Right renal pelvis (tissue), 4 donors: Measurements from ENCODE around the gene ERCC2. TPM values are rescaled to one million over a fixed set of nuclear protein-coding genes. Genes with fewer than 3 reads are reported as not detected.

Source experiments
- DNase-seq, 4 donors: peaks; one replicate each; pipeline ENCODE4 v3.0.0-alpha.2; 2013; ENCODE audit warnings: low read depth in 4 of 4, low spot score in 3 of 4, missing footprints in 1 of 4
- polyA plus RNA-seq, 4 donors: library from polyadenylated mRNA; unstranded; fragments of 120-200 nt; gene quantifications; one replicate each; pipeline ENCODE4 v1.2.1, GENCODE V29; 2013; ENCODE audit not compliant: insufficient read length in 4 of 4

Gene ERCC2
- polyA plus RNA-seq, 4 donors, result 33.2 to 35.5 (median 33.8) TPM

DNA sequence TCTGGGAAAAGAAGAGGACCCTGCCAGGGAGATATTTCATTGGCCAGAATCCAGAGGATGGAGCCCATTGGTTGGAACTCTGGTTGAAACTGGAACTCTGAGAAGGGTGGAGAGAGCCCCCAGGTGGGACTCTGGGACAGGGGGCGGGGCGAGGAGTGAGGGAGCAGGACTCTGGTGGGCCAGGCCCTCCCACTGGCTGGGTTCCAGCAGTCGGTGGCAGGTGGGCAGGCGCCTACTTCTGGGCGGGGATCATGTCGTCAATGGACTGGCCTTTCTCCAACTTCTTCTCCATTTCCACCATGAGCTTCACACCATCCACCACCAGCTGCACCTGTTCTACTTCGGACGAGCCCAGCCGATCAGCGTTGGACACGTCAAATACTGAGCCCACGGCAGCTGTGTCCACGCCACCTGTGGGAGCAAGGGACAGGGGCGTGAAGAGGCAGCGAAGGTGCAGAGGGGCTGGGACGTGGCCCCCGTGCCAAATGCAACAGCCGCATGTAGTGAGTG, 63.8 kb downstream of the ERCC2 start:
- no peak for DNase-seq

DNA sequence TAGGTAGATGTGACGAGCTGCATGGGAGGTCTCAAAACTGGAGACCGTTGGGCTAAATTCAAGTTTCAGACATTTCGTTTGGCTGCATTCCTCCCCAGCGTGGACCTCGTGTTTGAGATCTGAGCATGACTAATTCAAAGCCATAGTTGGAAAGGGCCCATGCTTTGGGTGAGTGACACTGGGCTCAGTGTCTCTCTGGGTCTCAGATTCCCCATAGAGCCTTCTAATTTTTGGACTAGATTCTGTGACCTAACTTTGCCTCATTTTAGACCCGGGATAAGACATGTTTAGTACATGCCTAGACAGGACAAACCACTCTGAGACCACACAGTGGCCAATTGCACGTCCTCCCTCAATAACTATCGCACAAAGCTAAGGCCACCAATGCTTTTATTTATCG, 64.3 kb downstream of the ERCC2 start:
- DNase-seq, result no peak

DNA sequence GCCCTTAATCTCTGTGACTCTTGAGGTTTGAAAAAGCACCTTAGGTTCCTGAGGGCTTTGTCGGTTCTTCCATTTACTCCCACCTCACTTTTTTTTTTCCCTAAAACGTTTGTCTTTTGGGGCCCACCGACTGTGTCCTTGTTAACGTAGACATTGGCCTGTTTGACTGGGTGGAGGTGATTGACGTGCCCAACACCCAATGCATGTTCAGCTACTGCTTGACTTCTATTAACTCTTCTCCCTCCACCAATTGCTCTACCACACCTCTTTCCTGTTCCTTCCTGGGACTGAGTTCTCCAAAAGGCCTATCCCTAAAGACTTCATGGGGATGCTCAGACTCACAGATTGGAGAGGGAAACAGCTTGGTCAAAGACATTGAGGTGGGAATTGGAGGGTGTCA, 65.0 kb downstream of the ERCC2 start:
- no peak for DNase-seq

DNA sequence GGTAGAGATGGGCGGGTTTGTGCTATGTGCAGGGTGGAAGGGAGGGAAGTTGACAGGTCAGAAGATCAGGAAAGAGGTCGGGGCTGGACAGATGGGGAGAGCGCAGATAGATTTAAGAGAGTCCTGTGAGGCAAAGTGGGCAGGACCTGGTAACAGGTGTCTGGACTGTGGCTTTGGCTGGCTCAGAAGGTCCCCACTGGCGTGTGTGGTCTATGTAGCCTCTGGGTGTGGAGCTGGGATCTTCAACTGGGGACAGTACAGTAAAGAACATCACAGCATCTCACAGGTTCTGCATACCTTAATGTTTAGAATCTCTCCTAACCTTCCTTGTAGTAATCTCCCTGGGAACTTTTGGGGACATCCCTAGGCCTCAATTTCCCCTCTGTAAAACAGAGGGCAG, 65.4 kb downstream of the ERCC2 start:
- no peak for DNase-seq

DNA sequence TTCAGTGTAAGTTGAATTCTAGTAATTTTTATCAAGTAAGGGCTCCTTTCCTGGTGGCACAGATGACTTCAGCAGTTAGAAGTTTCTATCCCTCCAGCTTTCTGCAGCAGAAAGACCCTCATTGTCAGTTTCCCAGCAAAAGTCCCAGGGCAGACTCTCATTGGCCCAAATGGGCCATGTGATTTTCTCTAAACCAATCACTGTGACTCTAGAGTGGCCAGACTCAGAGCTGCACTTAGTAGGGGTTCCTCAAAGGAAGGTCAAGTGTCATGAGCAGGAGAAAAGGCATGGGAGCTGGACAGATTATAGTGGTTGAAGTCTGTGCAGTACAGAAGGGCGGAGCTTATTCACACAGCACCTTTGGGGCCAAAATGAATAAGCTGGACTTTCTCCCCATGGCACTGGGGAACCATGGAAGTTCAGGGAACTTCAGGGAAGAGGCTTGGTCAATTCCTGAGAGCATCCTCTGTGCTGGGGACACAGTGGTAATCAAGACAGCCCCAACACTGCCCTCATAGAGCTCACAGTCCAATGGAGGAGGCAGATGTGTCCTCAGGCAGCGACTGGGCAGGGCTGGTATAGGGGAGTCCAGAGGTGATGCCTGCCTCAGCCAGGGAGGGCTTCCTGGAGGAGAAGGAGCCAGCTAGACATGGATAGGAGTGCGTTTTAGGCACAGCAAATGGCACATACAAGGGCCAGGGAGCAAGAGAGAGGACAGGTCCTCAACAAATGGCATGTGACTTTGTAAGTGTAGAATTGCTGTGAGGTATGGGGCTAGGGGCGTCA, 66.0 kb downstream of the ERCC2 start:
- no peak for DNase-seq

DNA sequence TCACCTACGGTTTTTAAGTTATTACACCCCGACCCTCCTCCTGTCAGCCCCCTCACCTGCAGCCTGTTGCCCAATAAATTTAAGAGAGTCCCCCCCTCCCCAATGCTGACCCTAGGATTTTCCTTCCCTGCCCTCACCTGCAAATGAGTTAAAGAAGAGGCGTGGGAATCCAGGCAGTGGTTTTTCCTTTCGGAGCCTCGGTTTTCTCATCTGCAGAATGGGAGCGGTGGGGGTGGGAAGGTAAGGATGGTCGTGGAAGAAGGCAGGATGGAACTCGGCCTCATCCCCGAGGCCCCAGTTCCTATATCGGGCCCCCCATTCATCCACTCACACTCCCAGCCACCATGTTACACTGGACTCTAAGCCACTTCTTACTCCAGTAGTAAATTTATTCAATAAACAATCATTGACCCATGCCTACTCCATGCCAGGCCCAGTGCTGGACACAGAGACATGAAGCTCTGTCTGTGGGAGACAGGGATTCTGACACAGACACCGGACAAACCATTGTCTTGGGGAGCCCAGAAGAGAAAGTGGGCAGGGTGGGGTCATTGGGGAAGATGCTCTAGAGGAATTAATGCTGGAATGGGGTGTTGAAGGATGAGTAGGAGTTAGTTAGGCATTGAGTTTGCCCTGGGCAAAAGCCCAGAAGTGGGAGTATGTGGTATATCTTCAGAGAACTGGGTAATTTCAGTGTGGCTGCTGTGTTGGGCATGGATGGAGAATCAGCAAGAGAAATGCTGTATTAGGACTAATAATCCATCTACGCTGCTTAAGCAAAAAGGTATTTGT, 66.9 kb downstream of the ERCC2 start:
- DNase-seq, result no peak

DNA sequence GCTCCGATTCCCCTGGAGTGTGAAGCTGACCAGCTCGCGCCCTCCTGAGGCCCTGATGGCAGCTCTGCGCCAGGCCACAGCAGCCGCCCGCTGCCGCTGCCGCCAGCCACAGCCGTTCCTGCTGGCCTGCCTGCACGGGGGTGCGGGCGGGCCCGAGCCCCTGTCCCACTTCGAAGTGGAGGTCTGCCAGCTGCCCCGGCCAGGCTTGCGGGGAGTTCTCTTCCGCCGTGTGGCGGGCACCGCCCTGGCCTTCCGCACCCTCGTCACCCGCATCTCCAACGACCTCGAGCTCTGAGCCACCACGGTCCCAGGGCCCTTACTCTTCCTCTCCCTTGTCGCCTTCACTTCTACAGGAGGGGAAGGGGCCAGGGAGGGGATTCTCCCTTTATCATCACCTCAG, 68.0 kb downstream of the ERCC2 start:
- DNase-seq, result no peak

Other genes starting within 250 kb of the ERCC2 start
- gene NKPD1, start 209.6 kb downstream of the ERCC2 start, polyA plus RNA-seq, result under 1 TPM; 0.10 to 0.25 (median 0.11) TPM
- gene TRAPPC6A, start 192.3 kb downstream of the ERCC2 start, polyA plus RNA-seq, result 10 to 100 TPM; 32.1 to 60.7 (median 35.3) TPM
- gene BLOC1S3, start 191.8 kb downstream of the ERCC2 start, polyA plus RNA-seq, result 10 to 100 TPM; 10.5 to 13.9 (median 11.2) TPM
- 10 to 100 TPM in 1 of 4 donors, 1 to 10 TPM in 3; 8.2 to 12.6 (median 8.9) TPM for gene EXOC3L2, start 125.2 kb downstream of the ERCC2 start, polyA plus RNA-seq
- 10 to 100 TPM; 35.9 to 42.3 (median 40.7) TPM for gene MARK4, start 119.3 kb downstream of the ERCC2 start, polyA plus RNA-seq
- under 1 TPM; 0.33 to 0.84 (median 0.56) TPM for gene CKM, start 47.7 kb downstream of the ERCC2 start, polyA plus RNA-seq
- gene KLC3, start 29.8 kb downstream of the ERCC2 start, polyA plus RNA-seq, result 1 to 10 TPM in 2 of 4 donors, under 1 TPM in 2; 0.76 to 3.0 (median 1.1) TPM
- gene PPP1R13L, start 34.5 kb upstream of the ERCC2 start, polyA plus RNA-seq, result 10 to 100 TPM in 2 of 4 donors, 1 to 10 TPM in 2; 7.3 to 12.0 (median 9.1) TPM
- gene POLR1G, start 36.1 kb upstream of the ERCC2 start, polyA plus RNA-seq, result 1 to 10 TPM; 3.4 to 5.3 (median 3.9) TPM
- gene ERCC1, start 53.3 kb upstream of the ERCC2 start, polyA plus RNA-seq, result 10 to 100 TPM; 74.4 to 87.4 (median 79.2) TPM
- gene FOSB, start 97.4 kb upstream of the ERCC2 start, polyA plus RNA-seq, result 10 to 100 TPM in 3 of 4 donors, 1 to 10 TPM in 1; 2.6 to 85.3 (median 35.4) TPM
- 1 to 10 TPM; 7.4 to 9.1 (median 7.7) TPM for gene RTN2, start 126.5 kb upstream of the ERCC2 start, polyA plus RNA-seq
- gene PPM1N, start 127.9 kb upstream of the ERCC2 start, polyA plus RNA-seq, result under 1 TPM in 3 of 4 donors, not detected in 1; 0.25 to 0.57 (median 0.25) TPM
- gene VASP, start 136.9 kb upstream of the ERCC2 start, polyA plus RNA-seq, result 10 to 100 TPM; 52.2 to 55.3 (median 53.5) TPM
- 10 to 100 TPM; 10.8 to 11.8 (median 11.3) TPM for gene OPA3, start 214.2 kb upstream of the ERCC2 start, polyA plus RNA-seq
- gene GPR4, start 231.6 kb upstream of the ERCC2 start, polyA plus RNA-seq, result 1 to 10 TPM; 4.7 to 7.6 (median 5.7) TPM